ENCODE results near the gene EMD. TPM values are rescaled to one million over a fixed set of nuclear protein-coding genes. Genes with fewer than 3 reads are reported as not detected.

The EMD gene
- total RNA-seq, 4 donors from 2014 or later: 21.7 to 31.4 (median 26.6) TPM

DNA sequence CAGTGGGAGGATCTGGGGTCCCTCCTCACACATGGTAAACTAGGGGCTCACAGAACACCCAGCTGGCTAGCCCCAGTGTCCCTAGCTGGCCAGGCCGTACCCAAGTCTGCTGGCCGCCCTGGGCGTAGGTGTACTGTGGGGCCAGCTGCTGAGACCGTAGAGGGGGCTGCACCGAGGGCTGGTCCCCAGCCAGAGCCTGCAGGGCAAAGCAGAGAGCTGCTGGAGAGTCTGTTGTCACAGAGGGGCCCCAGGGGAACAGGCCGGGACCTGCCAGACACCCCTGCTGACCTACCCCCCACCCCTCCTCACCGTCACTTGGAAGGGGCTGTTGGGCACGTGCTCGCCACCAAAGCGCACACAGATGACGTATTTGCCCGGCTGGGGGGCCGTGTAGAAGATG lies 24.6 kb upstream of the EMD start:
- no peak for DNase-seq
- peaks cover 0 to 70% (median 0%) of the 10 kb centered on the region in 3 donors for H3K36me3 ChIP-seq
- H3K27ac ChIP-seq: no peak overlapping the region
- H3K27me3 ChIP-seq: no peaks in the 10 kb centered on the region
- no peak overlapping the region for H3K4me3 ChIP-seq
- H3K9me3 ChIP-seq: no peaks in the 10 kb centered on the region
- H3K4me1 ChIP-seq: peaks cover 0 to 4% (median 0%) of the 10 kb centered on the region in 4 donors
- no peak for TF ChIP-seq POLR2A (IDR thresholded peaks at IDR 0.05)
- TF ChIP-seq, protein P1, sequence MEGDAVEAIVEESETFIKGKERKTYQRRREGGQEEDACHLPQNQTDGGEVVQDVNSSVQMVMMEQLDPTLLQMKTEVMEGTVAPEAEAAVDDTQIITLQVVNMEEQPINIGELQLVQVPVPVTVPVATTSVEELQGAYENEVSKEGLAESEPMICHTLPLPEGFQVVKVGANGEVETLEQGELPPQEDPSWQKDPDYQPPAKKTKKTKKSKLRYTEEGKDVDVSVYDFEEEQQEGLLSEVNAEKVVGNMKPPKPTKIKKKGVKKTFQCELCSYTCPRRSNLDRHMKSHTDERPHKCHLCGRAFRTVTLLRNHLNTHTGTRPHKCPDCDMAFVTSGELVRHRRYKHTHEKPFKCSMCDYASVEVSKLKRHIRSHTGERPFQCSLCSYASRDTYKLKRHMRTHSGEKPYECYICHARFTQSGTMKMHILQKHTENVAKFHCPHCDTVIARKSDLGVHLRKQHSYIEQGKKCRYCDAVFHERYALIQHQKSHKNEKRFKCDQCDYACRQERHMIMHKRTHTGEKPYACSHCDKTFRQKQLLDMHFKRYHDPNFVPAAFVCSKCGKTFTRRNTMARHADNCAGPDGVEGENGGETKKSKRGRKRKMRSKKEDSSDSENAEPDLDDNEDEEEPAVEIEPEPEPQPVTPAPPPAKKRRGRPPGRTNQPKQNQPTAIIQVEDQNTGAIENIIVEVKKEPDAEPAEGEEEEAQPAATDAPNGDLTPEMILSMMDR (IDR thresholded peaks at IDR 0.05): no peak

DNA sequence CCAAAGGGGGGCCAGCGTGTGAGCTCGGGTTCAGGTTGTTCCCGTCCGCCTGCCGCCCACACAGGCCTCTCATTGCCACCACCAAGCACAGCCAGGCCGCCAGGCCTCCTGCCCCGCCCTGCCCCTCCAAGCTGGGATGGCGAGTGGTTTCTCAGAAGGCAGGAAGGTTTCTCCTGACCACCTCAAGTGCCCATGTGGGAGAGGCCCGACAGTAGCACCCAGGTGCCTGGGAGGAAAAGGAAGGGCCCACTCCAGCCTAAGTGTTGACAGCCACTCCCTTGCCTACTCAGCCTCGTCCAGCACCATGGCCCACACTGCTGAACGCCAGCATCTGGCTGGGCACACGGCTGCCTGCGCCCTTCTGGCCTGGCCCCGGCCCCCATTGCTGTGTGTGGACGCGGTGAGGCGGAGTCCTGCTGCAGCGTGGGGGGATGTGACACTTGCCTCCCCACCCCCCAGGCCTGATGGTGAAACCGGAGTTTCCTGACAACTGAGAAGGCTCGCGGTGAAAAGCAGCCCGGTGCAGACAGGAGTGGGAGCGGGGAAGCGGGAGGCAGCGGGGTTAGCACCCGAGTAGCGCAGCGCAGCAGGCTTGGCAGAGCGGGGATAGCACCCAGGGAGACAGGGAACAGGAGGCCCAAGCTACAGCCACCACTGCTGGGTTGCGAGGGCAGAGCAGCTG lies 23.9 kb upstream of the EMD start:
- no peak for TF ChIP-seq POLR2A (IDR thresholded peaks at IDR 0.05)
- TF ChIP-seq, protein P1 (IDR thresholded peaks at IDR 0.05): no peak
- Histone ChIP-seq H3K36me3 (peaks cover 0 to 69% (median 0%) of the 10 kb centered on the region in 3 donors), H3K4me3 (no peak overlapping the region)

DNA sequence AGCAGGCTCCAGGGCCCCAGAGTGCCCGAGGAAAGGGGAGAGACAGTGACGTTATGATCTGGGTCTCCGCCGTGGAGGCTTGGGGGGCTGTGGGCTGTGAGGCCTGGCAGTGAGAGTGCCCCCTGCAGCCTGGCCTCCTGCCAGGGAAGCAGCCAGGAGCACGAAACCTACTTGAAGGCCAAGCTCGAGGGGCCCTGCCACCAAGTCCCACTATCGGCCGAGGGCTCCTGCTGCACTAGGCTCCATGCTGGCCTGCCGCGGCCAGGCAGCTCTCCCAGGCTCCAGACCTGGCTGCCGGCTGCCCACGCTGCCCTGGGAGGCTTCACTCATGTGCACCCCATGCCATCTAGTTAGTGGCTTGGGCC lies 23.3 kb upstream of the EMD start:
- Histone ChIP-seq H3K36me3 (peaks cover 0 to 64% (median 0%) of the 10 kb centered on the region in 3 donors), H3K27ac (no peak overlapping the region)

More for the DNA sequence above, 23.9 kb upstream of the EMD start:
- Histone ChIP-seq H3K9me3 (no peaks in the 10 kb centered on the region), H3K27me3 (no peaks in the 10 kb centered on the region), H3K27ac (no peak overlapping the region), H3K4me1 (peaks cover 0 to 4% (median 0%) of the 10 kb centered on the region in 4 donors)
- DNase-seq: no peak

DNA sequence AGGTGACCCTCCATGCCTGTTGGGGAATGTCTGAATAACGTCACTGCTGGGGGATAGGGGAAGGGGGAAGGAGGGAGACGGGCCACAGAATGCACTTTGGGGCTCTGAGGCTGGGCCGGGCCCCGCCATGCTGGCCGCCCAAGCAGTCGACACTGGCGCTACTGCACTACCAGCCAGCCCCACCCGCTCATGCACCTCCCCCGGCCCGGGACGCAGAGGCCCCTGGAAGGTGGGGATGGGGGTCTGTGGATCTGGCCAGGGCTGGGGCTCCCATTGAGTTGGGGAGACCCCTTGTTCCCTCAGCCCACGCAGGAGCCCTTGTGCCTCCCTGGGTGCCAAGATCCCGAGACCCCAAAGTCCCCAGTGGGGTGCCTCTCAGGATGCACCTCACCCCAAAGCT lies 22.5 kb upstream of the EMD start:
- H3K27ac ChIP-seq: no peak overlapping the region
- no peak overlapping the region for H3K4me3 ChIP-seq
- H3K36me3 ChIP-seq: peaks cover 0 to 63% (median 0%) of the 10 kb centered on the region in 3 donors
- H3K4me1 ChIP-seq: peaks cover 0 to 4% (median 0%) of the 10 kb centered on the region in 4 donors
- H3K27me3 ChIP-seq: no peaks in the 10 kb centered on the region
- TF ChIP-seq POLR2A (IDR thresholded peaks at IDR 0.05): no peak
- TF ChIP-seq, protein P1 (IDR thresholded peaks at IDR 0.05): no peak
- no peaks in the 10 kb centered on the region for H3K9me3 ChIP-seq
- no peak for DNase-seq

More for the DNA sequence above, 23.3 kb upstream of the EMD start:
- DNase-seq: no peak
- no peak overlapping the region for H3K4me3 ChIP-seq
- no peaks in the 10 kb centered on the region for H3K9me3 ChIP-seq
- peaks cover 0 to 4% (median 0%) of the 10 kb centered on the region in 4 donors for H3K4me1 ChIP-seq
- H3K27me3 ChIP-seq: no peaks in the 10 kb centered on the region
- TF ChIP-seq POLR2A (IDR thresholded peaks at IDR 0.05): no peak
- TF ChIP-seq, protein P1 (IDR thresholded peaks at IDR 0.05): no peak

DNA sequence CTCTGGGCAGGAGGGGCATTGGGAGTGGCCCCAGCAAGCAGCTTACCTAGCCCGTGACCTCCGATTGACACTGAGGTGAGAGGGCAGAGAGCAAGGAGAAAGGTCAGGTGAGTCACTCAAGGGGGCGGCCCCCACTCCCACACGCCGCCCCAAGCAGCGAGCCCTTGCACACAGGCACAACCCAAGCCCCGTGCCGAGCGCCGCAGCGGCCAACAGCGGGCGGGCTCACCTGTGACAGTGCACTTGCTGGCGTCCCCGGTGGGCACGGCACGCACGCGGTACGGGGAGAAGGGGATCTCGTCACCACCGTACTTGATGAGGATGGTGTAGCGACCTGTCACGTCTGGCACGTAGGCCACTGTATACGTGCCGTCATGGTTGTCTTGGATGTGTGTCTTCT lies 21.9 kb upstream of the EMD start:
- Histone ChIP-seq H3K36me3 (peaks cover 0 to 69% (median 0%) of the 10 kb centered on the region in 3 donors), H3K27ac (no peak overlapping the region)
- TF ChIP-seq, protein P1 (IDR thresholded peaks at IDR 0.05): no peak
- no peak for TF ChIP-seq POLR2A (IDR thresholded peaks at IDR 0.05)

More for the DNA sequence above, 21.9 kb upstream of the EMD start:
- Histone ChIP-seq H3K27me3 (no peaks in the 10 kb centered on the region), H3K9me3 (no peaks in the 10 kb centered on the region), H3K4me1 (no peaks in the 10 kb centered on the region), H3K4me3 (no peak overlapping the region)
- DNase-seq: no peak
